Rectal smooth muscle tissue (tissue), 1 donor: ENCODE results near the gene HORMAD1.

Experiments
- H3K27ac ChIP-seq: one replicate; pipeline ENCODE4 v1.7.0; 2013; ENCODE audit warnings: low read depth, low read length, inconsistent platforms
- H3K27me3 ChIP-seq: one replicate; pipeline ENCODE4 v1.7.0; 2013; ENCODE audit warnings: low read length; ENCODE audit not compliant: control insufficient read depth, insufficient read depth
- H3K36me3 ChIP-seq: one replicate; pipeline ENCODE4 v1.7.0; 2013; ENCODE audit warnings: low read length; ENCODE audit not compliant: control insufficient read depth, insufficient read depth
- H3K4me1 ChIP-seq: one replicate; pipeline ENCODE4 v1.7.0; 2013; ENCODE audit warnings: low read length; ENCODE audit not compliant: control insufficient read depth, insufficient read depth
- H3K4me3 ChIP-seq: one replicate; pipeline ENCODE4 v1.7.0; 2013; ENCODE audit warnings: low read length
- H3K9ac ChIP-seq: one replicate; pipeline ENCODE4 v1.7.0; 2013; ENCODE audit warnings: low read length

The HORMAD1 gene

GRCh38 chr1:150650193-150650592 lies 70.5 kb downstream of the HORMAD1 start:
- peaks cover 7% of the 10 kb centered on the region for H3K36me3 ChIP-seq

GRCh38 chr1:150649441-150650075 lies 71.1 kb downstream of the HORMAD1 start:
- H3K36me3 ChIP-seq: peaks cover 7% of the 10 kb centered on the region
- H3K4me1 ChIP-seq: no peaks in the 10 kb centered on the region
- H3K9ac ChIP-seq: no peak overlapping the region
- H3K27me3 ChIP-seq: no peaks in the 10 kb centered on the region
- no peak overlapping the region for H3K27ac ChIP-seq
- H3K4me3 ChIP-seq: no peak overlapping the region

More at GRCh38 chr1:150650193-150650592, 70.5 kb downstream of the HORMAD1 start:
- Histone ChIP-seq H3K27ac (no peak overlapping the region), H3K9ac (no peak overlapping the region), H3K4me1 (no peaks in the 10 kb centered on the region), H3K27me3 (no peaks in the 10 kb centered on the region), H3K4me3 (no peak overlapping the region)
